Muscle layer of colon (tissue), 2 donors: ENCODE measurements around the gene NDFIP1.
"Not testable (repeated sequence)": the region's sequence is repeated elsewhere in the genome, so short reads cannot be mapped to it uniquely, and the experiment has no call there.

ENCODE experiments used
- H3K27ac ChIP-seq: one replicate; pipeline ENCODE4 v1.7.0; 2013; ENCODE audit warnings: low read depth, mild to moderate bottlenecking, low read length, moderate library complexity
- H3K27me3 ChIP-seq, 2 donors: one replicate each; pipeline ENCODE4 v1.7.0; 2013; ENCODE audit warnings: low read length in 2 of 2, mild to moderate bottlenecking in 2 of 2; ENCODE audit not compliant: insufficient read depth in 2 of 2, control insufficient read depth in 1 of 2
- H3K36me3 ChIP-seq: one replicate; pipeline ENCODE4 v1.7.0; 2013; ENCODE audit warnings: mild to moderate bottlenecking, low read length; ENCODE audit not compliant: insufficient read depth
- H3K4me1 ChIP-seq: one replicate; pipeline ENCODE4 v1.7.0; 2013; ENCODE audit warnings: mild to moderate bottlenecking, low read length; ENCODE audit not compliant: insufficient read depth
- H3K4me3 ChIP-seq, 2 donors: one replicate each; pipeline ENCODE4 v1.7.0; 2013; ENCODE audit warnings: low read length in 2 of 2, low read depth in 1 of 2, mild to moderate bottlenecking in 1 of 2, moderate library complexity in 1 of 2
- H3K9ac ChIP-seq: one replicate; pipeline ENCODE4 v1.7.0; 2013; ENCODE audit warnings: low read length
- H3K9me3 ChIP-seq: one replicate; pipeline ENCODE4 v1.7.0; 2013; ENCODE audit warnings: mild to moderate bottlenecking, low read length
- donor health status: abdominal sarcoma.
- donor health status: Adenocarcinoma of cecum.

The NDFIP1 gene

DNA sequence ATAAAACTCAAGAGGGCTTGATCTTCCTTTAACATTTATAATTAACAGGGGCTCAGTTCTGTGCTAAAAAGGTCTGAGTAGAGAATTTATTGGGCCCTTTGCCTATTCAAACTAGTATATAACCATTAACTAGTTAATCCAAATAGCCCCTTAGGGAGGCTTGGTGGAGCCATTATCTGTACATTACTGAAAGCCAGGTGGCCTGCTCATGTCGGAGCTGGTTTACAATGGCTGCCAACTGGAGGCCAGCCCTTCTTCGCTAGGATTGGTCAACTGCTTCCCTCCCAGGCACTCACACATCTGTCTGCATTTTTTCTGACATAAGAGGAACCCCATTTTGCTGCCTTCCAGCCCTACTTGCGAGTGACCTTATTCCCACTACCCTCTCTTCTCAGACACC lies 30.4 kb upstream of the NDFIP1 start:
- Histone ChIP-seq H3K9ac (no peak overlapping the region), H3K9me3 (no peaks in the 10 kb centered on the region), H3K27me3 (no peaks in the 10 kb centered on the region), H3K27ac (no peak overlapping the region), H3K4me1 (no peaks in the 10 kb centered on the region), H3K36me3 (no peaks in the 10 kb centered on the region), H3K4me3 (no peak overlapping the region)

- Histone ChIP-seq H3K36me3 (no peaks in the 10 kb centered on the region), H3K9me3 (no peaks in the 10 kb centered on the region), H3K9ac (no peak overlapping the region), H3K4me3 (no peak overlapping the region), H3K27me3 (no peaks in the 10 kb centered on the region), H3K4me1 (no peaks in the 10 kb centered on the region), H3K27ac (no peak overlapping the region)
Observed at GRCh38 chr5:142078706-142079105, 29.9 kb upstream of the NDFIP1 start.

- Histone ChIP-seq H3K27ac (no peak overlapping the region), H3K9me3 (no peaks in the 10 kb centered on the region), H3K27me3 (no peaks in the 10 kb centered on the region), H3K9ac (no peak overlapping the region), H3K36me3 (no peaks in the 10 kb centered on the region), H3K4me1 (no peaks in the 10 kb centered on the region), H3K4me3 (no peak overlapping the region)
Observed at GRCh38 chr5:142079306-142079721, 29.3 kb upstream of the NDFIP1 start.

DNA sequence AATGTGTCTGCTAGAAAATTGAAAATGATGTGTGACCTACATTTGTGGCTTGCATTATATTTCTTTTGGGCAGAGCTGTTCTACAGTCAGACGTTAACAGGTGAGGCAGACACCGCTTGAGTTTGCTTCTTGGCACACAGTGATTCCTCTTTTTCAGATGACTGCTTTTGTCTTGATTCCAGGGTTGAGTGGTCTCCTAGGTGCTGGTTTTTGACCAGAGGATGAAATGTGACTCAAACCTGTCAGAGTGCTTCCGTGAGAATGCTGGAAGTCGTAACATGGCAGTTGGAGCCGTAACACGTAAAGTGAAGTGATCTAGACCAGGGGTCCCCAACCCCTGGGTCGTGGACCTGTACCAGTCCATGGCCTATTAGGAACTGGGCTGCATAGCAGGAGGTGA lies 28.3 kb upstream of the NDFIP1 start:
- no peaks in the 10 kb centered on the region for H3K36me3 ChIP-seq
- H3K9me3 ChIP-seq, result no peaks in the 10 kb centered on the region
- no peaks in the 10 kb centered on the region for H3K27me3 ChIP-seq
- no peaks in the 10 kb centered on the region for H3K4me1 ChIP-seq
- H3K4me3 ChIP-seq, result no peak overlapping the region
- no peak overlapping the region for H3K27ac ChIP-seq
- H3K9ac ChIP-seq, result no peak overlapping the region

DNA sequence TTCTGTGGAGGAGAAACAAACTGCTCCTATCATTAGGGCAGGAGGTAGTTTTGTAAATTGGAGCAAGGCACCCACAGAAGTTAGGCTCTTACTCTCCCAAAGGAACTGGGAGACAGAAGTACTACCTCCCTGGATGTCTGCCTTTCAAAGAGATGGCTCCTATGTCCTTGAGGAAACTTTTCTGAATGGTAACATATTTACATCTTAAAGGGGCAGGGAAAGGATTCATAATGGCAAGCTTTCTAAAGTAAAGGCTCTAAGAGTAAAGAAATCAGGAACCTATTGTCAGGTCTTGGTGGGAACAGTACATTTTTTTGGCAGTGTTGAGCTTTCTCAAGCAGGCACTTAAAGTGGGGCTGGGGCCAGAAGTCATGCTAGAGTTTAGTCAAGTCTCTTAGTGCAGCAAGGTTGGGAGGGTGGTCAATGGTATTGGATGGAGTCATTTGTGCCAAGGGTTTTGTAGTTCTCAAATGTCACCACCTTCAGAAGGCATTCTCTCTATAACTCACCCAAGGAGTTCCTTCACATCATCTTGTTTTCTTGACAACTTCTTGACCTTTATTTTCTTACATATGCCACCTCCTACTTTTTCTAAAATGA lies 26.3 kb upstream of the NDFIP1 start:
- no peak overlapping the region for H3K27ac ChIP-seq
- H3K36me3 ChIP-seq, result no peaks in the 10 kb centered on the region
- no peaks in the 10 kb centered on the region for H3K9me3 ChIP-seq
- H3K4me3 ChIP-seq, result no peak overlapping the region
- no peaks in the 10 kb centered on the region for H3K4me1 ChIP-seq
- no peak overlapping the region for H3K9ac ChIP-seq
- no peaks in the 10 kb centered on the region for H3K27me3 ChIP-seq

DNA sequence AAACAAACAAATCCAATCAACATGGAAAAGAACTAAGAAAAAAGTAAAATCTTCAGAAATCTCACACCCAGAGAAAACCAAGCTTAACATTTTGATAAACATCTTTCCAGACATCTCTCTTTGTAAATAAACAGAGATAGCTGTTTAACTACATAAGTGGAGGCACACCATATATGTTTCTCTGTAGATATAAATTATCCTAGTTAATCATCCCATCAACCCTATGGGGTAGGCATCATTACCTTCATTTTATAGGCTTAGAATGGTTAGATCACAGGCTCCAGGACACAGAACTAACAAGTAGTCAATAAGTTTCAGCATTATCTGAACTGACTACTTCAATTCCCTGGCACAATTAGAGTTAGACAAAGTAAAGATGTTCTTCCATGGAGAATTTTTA lies 22.4 kb upstream of the NDFIP1 start:
- Histone ChIP-seq H3K27me3 (no peaks in the 10 kb centered on the region), H3K9me3 (no peaks in the 10 kb centered on the region), H3K4me3 (no peak overlapping the region), H3K4me1 (no peaks in the 10 kb centered on the region), H3K9ac (no peak overlapping the region), H3K36me3 (no peaks in the 10 kb centered on the region), H3K27ac (no peak overlapping the region)

DNA sequence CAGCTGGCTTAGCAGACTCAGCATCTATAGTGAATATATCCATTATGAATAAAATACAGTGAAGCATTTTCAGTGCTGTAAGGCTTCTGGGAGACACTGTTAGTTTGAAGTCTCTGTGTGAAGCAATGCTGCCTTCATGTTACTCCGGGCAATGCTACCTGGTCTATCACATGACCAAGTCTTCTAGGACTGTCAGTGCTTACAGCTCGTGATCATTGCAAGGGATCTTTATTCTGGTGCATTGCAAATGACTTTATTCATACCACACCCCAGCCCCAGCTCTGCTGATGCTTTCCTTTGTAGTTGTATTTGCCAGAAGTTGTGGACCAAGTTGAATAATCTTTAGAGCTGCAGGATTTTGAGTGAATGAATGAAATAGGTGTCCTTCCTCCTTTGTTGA lies 21.9 kb upstream of the NDFIP1 start:
- Histone ChIP-seq H3K27me3 (no peaks in the 10 kb centered on the region), H3K9me3 (no peaks in the 10 kb centered on the region), H3K9ac (no peak overlapping the region), H3K27ac (no peak overlapping the region), H3K4me1 (no peaks in the 10 kb centered on the region), H3K4me3 (no peak overlapping the region), H3K36me3 (no peaks in the 10 kb centered on the region)

- Histone ChIP-seq H3K9me3 (no peaks in the 10 kb centered on the region), H3K36me3 (no peaks in the 10 kb centered on the region), H3K4me3 (no peak overlapping the region), H3K27ac (no peak overlapping the region), H3K4me1 (no peaks in the 10 kb centered on the region), H3K9ac (no peak overlapping the region), H3K27me3 (no peaks in the 10 kb centered on the region)
Observed at GRCh38 chr5:142087920-142088679, 20.5 kb upstream of the NDFIP1 start.

DNA sequence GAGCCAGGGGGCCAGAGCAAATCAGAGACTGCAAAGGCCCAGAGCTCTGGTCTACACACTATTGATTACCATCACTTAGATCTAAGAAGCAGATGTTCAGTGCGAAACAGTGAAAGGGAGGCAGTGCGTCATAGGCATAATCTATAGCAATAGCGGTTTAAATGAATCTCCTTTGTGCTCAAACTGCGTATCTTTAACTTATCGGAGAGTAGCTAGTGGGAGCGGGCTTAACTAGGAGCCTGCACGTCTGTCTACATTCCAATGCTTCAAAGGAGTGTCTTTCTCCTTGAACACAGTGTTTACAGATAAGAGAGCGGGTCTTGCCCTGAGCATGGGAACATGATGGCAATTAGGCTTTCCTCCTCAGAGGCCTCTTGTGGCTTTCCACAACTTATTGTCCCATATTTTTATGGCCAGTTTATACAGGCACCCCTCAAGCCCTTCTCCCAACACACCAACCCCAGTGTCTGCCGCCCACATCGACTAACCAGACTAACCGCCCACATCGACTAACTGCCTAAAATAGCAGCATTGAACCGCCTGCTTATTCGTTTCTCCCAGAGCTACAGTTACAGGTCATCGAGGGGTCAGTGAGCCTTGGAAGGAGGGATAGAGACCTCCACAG lies 19.6 kb upstream of the NDFIP1 start:
- not testable (repeated sequence) for H3K4me3 ChIP-seq

DNA sequence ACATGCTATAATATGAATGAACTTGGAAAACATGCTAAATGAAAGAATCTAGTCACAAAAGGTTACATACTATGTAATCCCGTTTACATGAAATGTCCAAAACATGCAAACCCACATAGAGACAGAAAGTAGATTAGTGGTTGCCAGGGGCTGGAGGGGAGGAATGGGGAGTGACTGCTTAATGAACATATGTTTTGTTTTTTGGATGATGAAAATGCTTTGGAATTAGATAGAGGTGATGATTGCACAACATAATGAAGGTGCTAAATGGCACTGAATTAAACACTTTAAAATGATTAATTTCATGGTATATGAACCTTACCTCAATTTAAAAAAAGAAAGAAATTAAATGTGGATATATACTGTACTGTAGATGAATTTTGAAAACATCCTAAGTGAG lies 17.6 kb upstream of the NDFIP1 start:
- Histone ChIP-seq H3K9ac (no peak overlapping the region), H3K27me3 (no peaks in the 10 kb centered on the region), H3K4me1 (no peaks in the 10 kb centered on the region), H3K4me3 (no peak overlapping the region), H3K36me3 (no peaks in the 10 kb centered on the region), H3K27ac (no peak overlapping the region), H3K9me3 (no peaks in the 10 kb centered on the region)

More for the DNA sequence above, 19.6 kb upstream of the NDFIP1 start:
- H3K9me3 ChIP-seq, H3K4me1 ChIP-seq, H3K27ac ChIP-seq, H3K9ac ChIP-seq, H3K27me3 ChIP-seq, H3K36me3 ChIP-seq: not testable (repeated sequence)

DNA sequence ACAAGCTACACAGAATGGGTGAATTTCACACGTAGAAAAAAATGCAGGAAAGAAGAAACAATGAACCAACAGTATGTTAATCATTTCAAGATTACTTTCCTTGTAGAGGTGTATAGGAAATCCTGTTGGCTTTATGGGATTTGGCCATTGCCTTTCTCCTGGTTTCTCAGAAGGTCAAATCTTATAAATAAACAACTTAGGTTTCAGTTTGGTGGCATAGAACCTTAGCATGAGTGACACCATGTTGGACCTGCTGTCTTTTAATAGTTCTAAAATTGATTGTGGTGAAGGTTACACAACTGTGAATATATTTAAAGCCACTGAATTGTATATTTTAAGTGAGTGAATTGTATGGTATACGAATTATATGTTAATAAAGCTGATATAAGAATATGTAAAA lies 16.7 kb upstream of the NDFIP1 start:
- Histone ChIP-seq H3K27ac (no peak overlapping the region), H3K4me1 (no peaks in the 10 kb centered on the region), H3K4me3 (no peak overlapping the region), H3K9me3 (no peaks in the 10 kb centered on the region), H3K36me3 (no peaks in the 10 kb centered on the region), H3K27me3 (no peaks in the 10 kb centered on the region), H3K9ac (no peak overlapping the region)

- Histone ChIP-seq H3K9me3 (no peaks in the 10 kb centered on the region), H3K4me1 (no peaks in the 10 kb centered on the region), H3K27me3 (no peaks in the 10 kb centered on the region), H3K4me3 (no peak overlapping the region), H3K9ac (no peak overlapping the region), H3K27ac (no peak overlapping the region), H3K36me3 (no peaks in the 10 kb centered on the region)
Observed at GRCh38 chr5:142095035-142095434, 13.5 kb upstream of the NDFIP1 start.
